Activated CD8-positive, alpha-beta memory T cell treated with anti-CD3 and anti-CD28 coated beads, Interleukin-2, amount 50 U/mL, for 1 hour (primary cell): ENCODE measurements around the gene SULT2B1.
"Not testable (repeated sequence)": the region's sequence is repeated elsewhere in the genome, so short reads cannot be mapped to it uniquely, and the experiment has no call there.

Experiments used
- DNase-seq: peaks from one replicate; pipeline ENCODE4 v3.0.0-alpha.2; 2020; ENCODE audit errors: extremely low read depth

Gene SULT2B1

DNA sequence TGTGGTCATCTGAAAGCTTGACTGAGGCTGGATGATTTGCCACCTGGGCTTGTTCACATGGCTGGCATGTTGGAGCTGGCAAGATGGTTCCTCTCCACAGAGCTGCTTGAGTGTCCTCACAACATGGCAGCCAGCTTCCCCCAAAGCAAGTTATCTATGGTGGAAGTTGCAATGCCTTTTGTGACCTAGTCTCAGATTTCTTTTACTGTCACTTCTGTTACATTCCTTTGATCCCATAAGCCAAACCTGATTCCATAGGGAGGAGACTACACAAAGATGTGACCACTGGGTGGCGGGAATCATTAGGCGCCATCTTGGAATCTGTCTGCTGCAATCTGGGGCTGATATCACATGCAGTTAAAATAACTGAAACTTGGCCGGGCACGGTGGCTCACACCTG is 22.8 kb upstream of the SULT2B1 start:
- DNase-seq = no peak

DNA sequence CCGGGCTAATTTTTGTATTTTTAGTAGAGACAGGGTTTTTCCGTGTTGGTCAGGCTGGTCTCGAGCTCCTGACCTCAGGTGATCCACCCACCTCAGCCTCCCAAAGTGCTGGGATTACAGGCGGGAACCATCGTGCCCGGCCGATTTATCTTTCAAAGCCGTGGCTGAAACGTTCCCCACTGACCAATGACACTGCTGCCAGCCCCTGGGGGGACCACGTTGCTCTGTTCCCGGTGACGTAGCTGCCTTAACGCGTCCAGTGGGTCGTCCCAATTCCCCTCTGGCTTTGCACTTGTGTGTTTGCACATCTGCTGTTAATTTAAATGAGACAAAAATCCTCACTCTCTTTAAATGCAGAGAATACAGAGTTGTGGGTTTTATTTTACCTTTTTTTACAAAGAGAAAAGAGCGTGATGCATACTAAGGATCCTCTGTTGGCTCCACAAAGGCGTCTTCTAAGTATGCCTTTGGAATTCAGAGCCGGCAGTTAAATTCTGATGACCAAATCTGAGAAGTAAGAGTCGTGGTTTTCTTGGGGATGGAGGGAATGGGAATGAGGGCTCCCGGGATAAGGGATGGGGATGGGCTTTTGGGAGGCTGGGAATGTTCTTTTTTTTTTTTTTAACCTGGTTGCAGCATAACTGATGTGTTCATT is 21.8 kb upstream of the SULT2B1 start:
- DNase-seq = no peak

DNA sequence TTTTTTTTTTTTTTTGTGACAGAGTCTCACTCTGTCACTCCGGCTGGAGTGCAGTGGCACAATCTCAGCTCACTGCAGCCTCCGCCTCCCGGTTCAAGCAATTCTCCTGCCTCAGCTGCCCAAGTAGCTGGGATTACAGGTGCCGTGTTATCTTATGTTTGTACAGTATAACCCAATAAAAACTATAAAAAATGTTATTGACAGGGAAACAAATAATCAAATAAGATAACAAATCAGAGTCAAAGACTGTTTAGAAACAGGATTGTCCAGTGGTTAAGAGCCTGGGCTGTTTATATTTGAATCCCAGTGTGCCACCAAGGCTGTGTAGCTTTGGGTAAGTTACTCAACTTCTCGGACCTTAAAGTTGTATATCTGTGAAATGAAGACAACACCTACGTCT is 21.2 kb upstream of the SULT2B1 start:
- no peak for DNase-seq

DNA sequence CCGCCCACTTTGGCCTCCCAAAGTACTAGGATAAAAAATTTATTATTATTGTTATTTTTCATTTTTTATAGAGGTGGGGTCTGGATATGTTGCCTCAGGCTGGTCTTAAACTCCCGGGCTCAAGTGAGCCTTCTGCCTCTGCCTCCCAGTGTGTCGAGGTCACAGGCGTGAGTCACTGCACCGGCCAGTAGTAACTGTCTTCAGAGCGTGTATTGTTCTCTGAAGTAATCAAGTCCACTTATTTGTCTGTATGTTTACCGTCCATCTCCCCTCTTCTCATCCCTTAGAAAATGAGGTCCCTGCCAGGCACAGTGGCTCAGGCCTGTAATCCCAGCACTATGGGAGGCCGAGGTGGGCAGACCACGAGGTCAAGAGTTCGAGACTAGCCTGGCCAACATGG is 18.2 kb upstream of the SULT2B1 start:
- DNase-seq = no peak

DNA sequence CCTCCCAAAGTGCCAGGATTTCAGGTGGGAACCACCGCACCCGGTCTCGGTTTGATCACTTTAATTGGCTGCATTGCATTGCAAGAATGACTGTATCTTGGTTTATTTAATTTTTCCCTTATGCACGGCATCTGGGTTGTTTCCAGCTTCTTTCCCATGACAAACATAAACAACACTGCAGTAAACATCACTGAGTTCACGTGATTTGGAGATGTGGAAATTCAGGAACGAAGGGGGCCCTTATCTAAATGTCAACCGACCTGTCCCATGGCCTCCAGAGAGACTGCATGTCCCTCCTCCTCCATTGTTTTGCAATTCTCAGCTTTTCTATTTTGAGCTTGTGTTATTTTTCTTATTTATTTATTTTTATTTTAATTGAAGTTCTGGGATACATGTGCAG is 14.4 kb upstream of the SULT2B1 start:
- no peak for DNase-seq

DNA sequence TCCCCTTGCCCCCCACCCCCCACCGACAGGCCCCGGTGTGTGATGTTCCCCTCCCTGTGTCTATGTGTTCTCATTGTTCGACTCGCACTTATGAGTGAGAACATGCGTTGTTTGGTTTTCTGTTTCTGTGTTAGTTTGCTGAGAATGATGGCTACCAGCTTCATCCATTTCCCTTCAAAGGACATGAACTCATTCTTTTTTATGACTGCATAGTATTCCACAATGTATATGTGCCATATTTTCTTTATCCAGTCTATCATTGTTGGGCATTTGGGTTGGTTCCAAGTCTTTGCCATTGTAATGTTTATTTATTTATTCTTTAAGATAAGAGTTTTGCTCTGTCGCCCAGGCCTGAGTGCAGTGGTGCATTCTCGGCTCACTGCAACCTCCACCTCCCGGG is 13.9 kb upstream of the SULT2B1 start:
- not testable (repeated sequence) for DNase-seq

DNA sequence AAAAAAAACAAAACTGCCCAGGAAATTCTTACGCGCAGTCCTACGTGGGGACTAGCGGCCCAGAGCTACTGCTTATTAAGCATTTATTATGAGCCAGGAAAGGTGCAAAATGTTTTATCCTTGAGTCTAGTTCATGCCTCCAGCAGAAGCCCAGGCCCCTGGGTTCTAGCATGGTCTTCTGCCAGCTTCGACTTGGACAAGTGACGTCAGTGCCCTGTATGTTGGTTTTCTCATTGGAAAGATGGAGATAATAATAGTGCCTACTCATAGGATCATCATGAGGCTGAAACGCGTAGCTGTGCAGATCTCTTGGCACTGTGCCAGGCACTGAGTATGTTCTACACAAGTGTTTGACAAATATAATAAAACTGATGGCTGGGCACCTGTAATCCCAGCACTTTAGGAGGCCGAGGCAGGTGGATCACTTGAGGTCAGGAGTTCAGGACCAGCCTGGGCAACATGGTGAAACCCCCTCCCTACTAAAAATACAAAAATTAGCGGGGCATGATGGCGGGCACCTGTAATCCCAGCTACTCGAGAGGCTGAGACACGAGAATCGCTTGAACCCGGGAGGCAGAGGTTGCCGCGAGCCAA is 12.4 kb upstream of the SULT2B1 start:
- DNase-seq = no peak

DNA sequence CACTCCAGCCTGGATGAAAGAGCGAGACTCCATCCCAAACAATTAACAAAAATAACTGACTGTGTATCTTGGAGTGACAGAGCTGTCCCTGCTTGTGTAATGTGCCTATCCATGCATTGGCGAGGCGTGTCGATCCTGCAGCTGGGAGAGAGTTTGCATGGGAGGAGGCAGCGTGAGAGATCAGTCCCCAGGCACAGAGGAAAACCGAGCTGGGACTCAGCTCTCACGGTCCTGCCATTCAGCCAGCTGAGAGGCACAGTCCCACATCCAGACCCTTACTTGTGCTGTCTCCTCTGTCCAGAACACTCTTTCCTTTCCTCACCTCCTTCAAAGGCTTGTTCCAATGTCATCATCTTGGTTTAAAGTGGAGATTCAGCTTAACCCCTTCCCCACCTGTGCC is 11.9 kb upstream of the SULT2B1 start:
- no peak for DNase-seq

DNA sequence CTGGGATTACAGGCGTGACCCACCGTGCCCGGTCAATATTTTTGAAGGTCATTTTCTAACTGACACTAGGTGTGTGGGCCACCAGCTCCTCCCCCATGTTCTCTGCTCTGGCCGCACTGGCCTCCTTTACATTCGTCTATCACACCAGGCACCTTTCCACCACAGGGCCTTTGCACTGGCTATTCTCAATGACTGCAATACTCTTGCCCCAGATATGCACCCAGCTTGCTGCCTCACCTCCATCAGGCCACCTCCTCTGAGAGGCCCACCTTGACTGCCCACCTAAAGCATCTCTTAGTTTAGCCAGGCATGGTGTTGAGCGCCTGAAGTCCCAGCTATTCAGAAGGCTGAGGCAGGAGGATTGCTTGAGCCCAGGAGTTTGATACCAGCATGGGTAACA is 10.2 kb upstream of the SULT2B1 start:
- DNase-seq = no peak

DNA sequence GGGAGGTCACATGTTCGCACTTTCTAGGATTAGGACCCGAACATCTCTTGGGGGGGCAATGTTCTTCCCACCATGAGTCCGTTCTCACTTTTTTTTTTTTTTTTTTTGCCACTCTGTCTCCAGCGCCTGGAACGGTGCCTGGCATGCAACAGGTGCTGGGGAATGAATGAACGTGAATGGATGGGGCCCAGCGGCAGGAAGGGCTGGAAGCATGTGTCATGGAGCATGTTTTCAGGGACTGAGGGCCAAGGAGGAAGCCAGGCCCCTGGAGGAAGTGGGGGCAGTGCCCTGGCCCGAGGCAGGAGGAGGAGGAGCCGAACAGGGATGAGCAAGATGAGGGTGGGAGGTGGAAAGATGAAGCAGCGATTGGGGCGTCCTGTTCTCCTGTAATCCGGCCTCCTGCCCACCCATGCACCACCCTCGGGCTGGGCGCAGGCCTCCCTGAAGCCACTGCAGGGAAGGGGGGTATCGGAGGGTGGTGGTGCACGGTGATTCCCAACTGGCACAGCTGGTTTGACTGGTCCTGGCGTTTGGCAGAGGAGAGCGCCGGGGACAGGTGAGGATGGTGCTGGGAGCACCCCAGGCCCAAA is 8.8 kb upstream of the SULT2B1 start:
- DNase-seq = no peak

DNA sequence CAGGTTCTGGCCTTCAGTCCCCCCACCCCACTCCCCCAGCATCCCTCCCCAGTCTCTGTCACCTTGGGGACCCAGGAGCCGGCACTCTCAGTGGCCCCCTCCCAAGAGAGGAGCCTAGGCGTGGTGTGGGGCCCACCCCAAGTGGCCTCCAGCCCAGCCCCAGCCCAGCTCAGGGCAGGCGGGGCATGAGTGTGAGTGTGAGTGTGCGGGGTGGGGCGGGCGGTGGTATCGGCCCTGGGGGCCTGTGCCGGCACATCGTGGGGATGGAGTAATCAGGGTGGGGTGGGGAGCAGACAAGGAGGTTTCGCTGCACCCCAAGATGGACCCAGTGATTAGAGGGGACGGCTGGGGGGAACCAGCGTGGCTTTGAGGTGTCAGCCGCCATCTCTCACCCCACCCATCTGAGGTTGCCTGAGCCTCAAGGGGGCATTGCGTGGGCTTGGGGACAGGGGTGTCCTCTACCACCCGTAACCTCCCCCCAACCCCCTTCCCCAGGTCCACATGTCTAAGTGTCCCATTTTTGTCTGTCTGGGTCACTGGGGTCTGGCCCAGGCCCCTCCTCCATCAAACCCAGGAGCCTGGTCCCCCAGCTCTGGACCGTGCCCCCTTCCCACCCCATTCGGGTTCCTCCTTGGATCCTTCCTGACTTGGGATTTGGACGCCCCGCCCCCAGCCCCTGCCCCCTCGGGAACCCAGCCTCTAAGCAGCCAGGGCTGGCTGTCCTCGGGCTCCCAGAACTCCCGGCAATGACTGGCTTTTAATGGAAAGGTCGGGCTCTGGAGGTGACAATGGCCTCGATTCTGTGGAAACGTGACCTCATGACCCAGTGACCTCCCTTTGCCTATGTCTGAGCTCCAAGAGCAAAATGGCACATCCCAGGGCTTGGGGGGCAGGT is 6.9 kb upstream of the SULT2B1 start:
- no peak for DNase-seq

DNA sequence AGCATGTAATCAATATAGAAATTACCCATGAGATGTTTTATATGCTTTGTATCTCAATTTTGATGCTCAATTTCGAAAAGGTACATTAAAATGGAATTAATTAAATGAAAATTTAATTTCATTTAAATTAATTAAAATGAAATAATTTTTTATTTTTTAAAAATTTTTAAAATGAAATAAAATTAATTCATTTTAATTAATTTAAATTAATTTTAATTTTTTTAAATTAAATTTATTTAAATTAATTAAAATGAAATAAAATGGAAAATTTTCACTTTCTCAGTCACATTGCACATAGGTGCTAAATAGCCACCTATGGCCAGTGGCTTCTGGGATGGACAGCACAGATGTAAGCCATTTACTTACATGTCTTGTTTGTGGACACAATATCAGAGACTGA is 4.2 kb upstream of the SULT2B1 start:
- DNase-seq = no peak

DNA sequence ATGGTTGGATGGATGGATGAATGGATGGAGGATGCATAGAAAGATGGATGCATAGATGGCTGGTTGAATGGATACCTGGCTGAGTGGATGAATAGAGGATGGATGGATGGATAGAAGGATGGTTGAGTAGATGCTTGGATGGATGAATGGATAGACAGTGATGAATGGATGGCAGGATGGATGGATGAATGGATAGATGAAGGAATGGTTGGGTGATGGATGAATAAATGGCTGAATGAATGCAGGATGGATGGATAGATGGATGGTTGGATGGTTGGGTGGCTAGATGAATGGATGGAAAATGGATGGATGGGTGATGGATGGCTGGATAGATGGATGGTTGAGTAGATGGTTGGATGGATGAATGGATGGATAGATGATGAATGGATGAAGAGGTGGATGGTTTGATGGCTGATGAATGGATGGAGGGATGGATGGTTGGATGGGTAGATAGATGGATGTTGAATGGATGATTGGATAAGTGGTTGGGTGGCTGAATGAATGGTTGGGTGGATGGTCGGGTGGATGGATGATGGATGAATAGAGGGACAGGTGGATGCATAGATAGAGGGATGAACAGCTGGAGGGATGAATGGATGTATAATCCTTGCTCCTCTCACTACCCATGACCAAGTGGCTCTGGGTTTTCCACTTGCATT is 3.6 kb upstream of the SULT2B1 start:
- no peak for DNase-seq

DNA sequence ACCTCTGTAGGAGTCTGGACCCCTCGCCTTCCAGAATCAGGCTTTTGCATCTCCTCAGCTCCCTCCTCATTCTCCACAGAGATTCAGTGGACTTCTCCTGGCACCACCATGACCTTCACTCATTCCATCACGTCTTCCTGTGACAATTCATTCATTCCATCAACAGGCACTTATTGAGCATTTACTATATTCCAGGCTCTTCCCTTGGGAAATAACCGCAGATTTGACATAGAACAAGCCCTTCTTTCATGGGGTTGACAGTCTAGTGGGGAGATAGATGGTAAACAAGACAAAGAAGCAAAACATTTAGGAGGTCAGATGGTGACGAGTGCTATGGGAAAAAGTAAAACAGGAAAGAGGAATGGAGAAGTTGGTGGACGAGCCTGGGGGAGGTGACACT is 2.6 kb upstream of the SULT2B1 start:
- DNase-seq = no peak

DNA sequence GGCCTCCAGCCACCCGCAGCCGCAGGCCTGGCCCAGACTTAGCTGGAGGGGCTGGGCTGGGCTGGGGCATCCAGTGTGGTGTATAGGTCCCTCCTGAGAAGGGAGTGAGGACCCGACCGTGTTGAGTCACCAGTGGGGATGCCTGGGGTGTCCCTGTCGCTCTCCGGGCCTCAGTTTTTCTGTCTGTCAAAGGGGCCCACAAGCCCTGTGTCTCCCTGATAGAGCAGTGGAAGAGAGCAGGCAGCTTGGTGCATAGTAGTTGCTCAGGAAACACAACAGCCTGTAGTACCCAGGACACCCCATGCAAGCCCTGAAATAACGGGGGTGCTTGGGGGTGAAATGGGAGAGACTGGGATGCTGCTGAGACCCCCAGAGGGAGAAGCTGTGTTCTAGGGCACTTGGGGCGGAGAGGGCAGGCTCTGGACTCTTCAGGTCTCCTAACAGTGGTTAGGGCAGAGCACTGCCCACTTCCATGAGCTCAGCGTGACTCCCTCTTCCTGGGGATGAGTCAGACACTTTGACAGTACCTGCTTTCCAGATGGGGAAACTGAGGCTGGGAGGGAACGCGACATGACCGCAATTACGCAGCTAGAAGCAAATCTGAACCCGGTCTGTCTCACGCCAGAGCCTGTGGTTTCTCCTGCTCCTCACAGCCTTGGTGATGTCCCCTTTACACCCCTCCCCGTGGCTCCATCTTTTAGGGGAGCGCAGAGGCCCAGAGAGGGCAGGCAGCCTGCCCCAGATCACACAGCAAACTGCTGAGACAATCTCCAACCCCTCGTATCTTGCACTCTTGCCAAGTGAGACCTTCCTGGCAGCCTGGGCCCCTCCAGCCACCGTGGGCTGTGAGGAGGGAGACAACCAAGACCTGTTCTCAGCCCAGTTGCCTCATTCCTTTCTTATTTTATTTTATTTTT is 692 bp downstream of the SULT2B1 start:
- no peak for DNase-seq

DNA sequence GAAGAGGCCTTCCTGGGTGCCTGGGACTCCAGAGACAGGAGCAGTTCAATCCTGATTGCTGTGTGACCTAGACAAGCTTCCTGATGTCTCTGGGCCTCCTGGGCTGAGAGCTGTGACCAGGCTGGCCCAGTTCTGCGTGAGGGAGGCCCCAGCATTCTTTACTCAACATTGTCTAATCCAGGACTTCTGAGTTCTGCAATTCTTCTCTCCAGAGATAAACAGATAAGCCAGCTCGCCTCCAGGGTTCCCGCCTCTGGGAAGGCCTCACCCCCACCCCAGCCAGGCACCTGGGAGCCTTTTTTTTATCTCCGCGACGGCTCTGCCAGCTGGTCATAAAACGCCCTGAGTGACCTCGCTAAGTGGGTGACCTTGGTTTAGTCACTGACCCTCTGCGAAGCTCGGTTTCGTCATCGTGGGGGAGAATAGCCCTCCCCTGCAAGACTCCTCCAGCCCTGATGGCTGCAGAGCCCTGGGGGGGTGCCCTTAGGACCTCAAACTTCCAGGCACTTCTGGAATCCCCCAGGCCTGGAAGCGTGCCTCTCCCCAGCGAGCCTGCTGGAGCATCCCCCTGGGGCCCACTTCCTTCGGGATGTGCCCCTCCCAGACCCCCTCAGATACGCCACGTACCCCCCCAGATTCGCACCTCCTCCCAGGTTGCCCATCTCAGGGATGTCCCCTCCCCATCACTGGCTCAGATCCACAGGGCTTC is 1.9 kb downstream of the SULT2B1 start:
- no peak for DNase-seq

DNA sequence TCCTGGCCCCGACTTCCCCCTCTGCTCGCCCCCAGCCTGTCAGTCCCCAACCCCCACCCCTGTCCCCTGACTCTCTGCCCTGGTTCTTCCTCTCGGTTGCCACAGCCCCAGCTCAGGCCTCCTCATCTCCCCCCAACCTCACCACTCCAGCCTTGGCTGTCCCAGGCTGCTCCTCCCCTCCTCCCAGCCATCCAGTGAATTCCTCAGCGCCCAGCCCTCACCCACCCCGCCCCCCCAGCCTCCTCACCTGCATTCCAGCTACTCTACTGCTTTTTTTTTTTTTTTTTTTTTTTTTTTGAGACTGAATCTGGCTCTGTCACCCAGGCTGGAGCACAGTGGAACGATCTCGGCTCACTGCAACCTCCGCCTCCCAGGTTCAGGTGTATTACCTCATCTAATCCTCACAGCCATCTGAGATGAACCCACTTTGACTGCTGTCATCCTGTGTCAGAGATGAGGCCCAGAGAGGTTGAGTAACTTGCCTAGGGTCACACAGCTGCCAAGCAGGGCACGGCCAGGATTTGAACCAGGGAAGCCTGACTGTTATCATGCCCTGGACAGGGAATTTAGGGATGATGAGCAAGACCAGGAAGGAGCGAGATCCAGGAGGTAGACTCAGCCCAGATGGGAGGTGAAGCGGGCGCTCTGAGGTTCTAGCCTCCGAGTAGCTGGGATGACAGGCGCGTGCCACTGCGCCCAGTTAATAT is 2.6 kb downstream of the SULT2B1 start:
- DNase-seq = no peak

DNA sequence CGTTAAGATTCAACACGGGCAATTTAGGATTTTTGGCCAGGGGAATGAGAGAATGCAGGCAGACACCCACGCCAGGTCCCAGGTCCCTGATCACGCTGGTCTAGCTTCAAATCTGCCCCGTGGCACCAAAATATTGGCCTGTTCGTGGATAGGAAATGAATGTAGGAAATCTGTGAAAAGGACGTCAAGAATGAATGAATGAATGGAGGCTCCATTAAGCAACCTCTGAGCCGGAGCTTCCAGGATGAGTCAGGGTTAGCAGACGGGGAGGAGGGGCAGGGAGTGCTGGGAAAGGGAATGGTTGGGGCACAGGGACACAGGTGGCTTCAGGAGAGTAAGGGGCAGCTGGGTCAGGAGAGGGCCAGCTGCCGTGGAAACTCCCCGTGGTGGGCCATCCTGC is 4.2 kb downstream of the SULT2B1 start:
- DNase-seq = no peak

DNA sequence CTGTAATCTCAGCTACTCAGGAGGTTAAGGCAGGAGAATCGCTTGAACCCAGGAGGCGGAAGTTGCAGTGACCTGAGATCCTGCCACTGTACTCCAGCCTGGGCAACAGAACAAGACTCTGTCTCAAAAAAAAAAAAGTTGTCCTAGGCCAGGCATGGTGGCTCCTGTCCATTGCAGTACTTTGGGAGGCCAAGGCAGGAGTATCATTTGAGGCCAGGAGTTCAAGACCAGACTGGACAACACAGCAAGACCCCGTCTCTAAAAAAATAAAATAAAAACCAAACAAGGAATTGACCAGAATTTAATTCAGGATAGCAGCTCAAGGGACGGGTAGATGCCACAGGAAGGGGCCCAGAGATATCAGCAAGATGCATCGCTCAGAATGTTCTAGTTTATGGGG is 4.9 kb downstream of the SULT2B1 start:
- no peak for DNase-seq
